C4-2B (cell line): ENCODE data around the gene ART1.

Experiments used
- H3K27ac ChIP-seq: fragments of 450-650 bp; 2 replicates; pipeline ENCODE4 v1.5.1; 2017
- ZFX ChIP-seq: fragments of 450-650 bp; IDR thresholded peaks from 2 replicates; pipeline ENCODE4 v1.6.1; 2017
- TF ChIP-seq, protein P1 (sequence below): fragments of 450-650 bp; conservative IDR thresholded peaks from 2 replicates; pipeline ENCODE4 v1.5.1; 2017; ENCODE audit warnings: mild to moderate bottlenecking

ART1 gene

DNA sequence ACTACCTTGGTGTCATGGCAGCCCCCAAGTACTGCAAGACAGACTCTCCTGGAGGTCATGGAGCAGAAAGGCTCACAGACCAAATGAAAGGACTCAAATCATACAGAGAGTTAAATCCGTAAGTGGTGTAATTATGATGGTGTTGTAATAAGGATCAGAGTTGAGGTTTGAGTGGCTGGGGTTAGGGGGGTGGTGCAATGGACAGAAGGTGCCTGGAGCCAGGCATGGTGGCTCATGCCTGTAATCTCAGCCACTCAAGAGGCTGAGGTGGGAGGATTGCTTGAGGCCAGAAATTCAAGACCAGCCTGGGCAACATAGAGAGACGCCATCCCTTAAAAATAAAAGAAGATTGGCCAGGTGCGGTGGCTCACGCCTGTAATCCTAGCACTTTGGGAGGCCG, 21.8 kb upstream of the ART1 start:
- TF ChIP-seq, protein P1, sequence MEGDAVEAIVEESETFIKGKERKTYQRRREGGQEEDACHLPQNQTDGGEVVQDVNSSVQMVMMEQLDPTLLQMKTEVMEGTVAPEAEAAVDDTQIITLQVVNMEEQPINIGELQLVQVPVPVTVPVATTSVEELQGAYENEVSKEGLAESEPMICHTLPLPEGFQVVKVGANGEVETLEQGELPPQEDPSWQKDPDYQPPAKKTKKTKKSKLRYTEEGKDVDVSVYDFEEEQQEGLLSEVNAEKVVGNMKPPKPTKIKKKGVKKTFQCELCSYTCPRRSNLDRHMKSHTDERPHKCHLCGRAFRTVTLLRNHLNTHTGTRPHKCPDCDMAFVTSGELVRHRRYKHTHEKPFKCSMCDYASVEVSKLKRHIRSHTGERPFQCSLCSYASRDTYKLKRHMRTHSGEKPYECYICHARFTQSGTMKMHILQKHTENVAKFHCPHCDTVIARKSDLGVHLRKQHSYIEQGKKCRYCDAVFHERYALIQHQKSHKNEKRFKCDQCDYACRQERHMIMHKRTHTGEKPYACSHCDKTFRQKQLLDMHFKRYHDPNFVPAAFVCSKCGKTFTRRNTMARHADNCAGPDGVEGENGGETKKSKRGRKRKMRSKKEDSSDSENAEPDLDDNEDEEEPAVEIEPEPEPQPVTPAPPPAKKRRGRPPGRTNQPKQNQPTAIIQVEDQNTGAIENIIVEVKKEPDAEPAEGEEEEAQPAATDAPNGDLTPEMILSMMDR, result no peak
- TF ChIP-seq ZFX, result no peak
- no peak overlapping the region for H3K27ac ChIP-seq

DNA sequence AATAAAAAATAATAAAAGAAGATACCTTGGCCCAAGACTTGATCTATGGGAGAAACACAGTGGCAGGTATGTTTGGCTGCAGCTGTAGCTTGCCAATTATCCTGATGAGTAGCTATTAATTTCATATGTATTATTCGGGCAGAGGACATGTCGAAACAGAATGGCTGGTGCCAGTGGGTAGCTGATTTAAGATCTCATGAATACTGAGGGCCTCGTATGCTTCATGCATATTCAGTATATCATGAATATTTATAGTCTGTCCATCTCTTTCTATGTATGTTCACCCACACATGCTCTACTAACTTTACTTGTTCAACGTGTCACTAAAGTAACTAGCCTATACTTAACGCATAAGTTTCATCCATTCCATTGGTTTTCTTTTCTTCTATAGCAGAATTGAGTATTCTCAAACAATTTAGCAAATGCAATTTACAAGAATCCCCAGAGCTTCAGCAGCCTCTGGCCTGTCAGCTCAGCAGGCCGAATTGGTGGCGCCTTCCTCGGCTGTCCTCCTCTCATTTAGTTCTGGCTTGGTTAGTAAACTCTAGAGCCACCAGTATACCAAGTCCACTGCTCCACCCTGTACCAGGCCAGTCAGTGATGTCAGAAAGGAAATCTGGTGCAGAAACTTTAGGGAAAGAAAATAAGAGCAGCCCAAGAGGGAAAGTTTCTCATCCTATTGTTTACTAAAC, 21.0 kb upstream of the ART1 start:
- TF ChIP-seq, protein P1, result no peak
- no peak for TF ChIP-seq ZFX
- no peak overlapping the region for H3K27ac ChIP-seq

DNA sequence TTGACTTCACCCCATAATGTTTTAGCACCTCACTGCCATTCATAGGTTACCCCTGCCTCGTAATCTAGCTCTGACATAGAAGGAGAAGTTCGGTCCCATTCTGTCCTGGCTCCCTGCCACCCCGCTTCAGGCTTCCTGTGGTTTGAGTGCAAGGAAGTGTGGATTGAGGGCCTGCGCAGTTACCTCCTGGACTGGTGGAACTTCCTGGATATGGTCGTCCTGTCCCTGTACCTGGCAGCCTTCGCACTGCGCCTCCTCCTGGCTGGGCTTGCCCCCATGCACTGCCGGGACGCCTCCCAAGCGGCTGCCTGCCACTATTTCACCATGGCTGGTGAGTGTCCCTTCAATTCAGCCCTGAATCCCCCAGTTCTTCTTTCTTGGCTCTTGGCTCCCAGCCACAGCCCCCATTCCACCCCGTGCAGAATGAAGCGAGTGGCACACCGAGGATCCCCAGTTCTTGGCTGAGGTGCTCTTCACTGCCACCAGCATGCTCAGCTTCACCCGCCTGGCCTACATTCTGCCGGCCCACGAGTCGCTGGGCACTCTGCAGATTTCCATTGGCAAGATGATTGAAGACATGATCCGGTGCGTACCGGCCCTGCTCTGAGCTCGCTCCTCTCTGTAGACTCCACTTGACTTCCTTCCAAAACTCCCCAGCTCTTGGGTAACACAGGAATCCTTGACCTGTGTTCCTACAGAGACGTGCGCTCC, 18.5 kb upstream of the ART1 start:
- H3K27ac ChIP-seq, result no peak overlapping the region
- no peak for TF ChIP-seq ZFX
- TF ChIP-seq, protein P1, result no peak

DNA sequence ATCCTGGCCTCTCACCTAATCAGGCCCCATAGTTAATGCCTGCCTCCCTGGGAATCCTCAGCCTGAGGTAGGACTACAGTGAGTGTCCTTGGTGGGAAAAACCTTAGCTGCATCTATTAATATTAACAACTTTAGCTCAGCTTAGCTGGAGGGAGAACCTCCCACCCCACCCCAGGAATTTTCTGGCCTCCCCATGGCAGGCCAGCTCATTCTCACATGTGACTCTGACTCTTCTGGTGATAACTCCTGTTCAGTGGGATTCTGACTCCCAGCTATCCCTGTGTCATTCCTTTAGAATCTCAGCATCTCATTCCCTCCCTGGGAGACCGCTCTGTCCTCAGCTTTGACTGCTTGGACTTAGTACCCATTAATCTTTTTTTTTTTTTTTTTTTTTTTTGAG, 17.6 kb upstream of the ART1 start:
- TF ChIP-seq ZFX, result no peak
- TF ChIP-seq, protein P1, result no peak
- no peak overlapping the region for H3K27ac ChIP-seq

DNA sequence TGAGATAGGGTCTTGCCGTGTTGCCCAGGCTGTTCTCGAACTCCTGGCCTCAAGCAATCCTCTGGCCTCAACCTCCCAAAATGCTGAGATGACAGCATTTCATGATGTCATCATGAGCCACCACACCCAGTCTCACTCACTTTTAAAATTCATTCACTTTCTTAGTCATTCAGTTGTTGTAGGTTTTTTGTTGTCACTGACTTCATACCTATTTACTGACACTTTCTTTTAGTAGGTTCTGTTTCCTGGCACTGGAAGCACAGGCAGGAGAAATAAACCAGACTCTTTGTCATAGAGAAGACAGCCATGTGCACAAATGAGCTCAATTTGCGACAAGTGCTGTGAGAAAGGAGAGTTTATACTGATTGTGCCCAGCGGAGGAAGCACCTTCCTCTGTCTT, 13.6 kb upstream of the ART1 start:
- H3K27ac ChIP-seq, result no peak overlapping the region
- no peak for TF ChIP-seq ZFX
- TF ChIP-seq, protein P1, result no peak

DNA sequence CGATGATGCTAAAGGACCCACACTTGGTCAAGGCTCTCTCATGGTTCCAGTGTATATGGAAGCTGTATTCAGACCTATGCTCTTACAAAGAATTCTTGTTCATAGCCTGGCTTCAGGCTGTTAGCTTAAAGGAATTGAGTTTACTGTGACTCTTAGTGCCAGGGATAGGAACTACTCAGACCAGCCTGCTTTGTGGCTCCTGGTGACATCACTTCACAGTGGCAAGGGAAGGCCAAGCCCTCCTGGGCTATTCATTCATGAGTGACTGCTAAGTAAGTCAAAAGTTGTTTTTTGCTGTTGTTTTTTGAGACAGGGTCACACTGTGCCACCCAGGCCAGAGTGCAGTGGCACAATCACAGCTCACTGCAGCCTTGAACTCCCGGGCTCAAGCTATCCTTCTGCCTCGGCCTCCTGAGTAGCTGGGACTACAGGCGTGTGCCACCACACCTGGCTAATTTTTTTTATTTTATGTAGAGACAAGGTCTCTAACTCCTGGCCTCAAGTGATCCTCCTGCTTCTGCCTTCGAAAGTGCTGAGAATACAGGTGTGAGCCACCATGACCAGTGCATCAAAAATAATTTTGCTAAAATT, 12.8 kb upstream of the ART1 start:
- TF ChIP-seq, protein P1, result no peak
- TF ChIP-seq ZFX, result no peak
- no peak overlapping the region for H3K27ac ChIP-seq
